ENCODE results near the gene LGI4. TPM values are rescaled to one million over a fixed set of nuclear protein-coding genes. Genes with fewer than 3 reads are reported as not detected.

The LGI4 gene
- total and polyA plus RNA-seq, 4 donors: 0.18 to 1.5 (median 1.1) TPM

DNA sequence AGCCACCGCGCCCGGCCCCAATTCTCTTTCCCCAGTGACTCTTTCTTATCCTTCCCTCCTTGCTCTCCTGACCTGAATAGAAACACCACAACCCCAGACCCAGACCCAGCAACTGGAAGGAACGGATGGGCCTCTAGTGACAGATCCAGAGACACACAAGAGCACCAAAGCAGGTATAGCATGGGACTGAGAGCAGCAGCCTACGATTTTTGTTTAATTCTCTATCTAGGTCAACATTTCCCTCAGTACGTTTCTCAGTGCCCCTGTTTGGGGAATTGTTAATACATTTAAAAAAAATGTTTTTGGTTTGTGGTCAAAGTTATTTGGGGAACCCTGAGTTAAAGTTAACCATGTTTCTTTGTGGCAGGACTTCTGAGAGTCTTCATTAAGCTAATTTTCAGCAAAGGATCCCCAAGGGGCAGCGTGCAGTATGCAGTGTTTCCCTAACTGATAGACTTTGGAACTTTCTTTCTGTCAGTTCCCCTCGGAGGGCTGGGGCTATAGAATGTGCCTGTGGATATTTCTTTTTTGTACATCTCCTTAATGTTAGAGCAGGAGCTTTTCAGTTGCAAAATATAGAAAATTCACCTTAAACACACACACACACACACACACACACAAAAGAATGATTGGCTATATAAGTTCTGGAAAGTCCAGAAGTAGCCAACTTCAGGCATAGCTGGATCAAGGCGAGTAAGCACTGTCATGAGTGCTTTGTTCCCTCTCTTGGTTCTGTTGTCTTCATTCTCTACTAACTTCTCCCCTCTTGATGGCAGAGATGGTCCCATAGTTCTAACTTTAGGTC lies 26.0 kb upstream of the LGI4 start:
- peaks cover 0 to 6% (median 2%) of the 10 kb centered on the region in 4 donors for H3K36me3 ChIP-seq (ENCODE audit: control insufficient read depth in 4 of 4, insufficient read depth in 3 of 4, low read depth in 1 of 4, low read length in 3 of 4)
- no peaks in the 10 kb centered on the region for H3K27me3 ChIP-seq (ENCODE audit: control insufficient read depth in 4 of 4, insufficient read depth in 4 of 4, low read length in 3 of 4)
- no peak for DNase-seq (ENCODE audit: low spot score)
- TF ChIP-seq, protein P1, sequence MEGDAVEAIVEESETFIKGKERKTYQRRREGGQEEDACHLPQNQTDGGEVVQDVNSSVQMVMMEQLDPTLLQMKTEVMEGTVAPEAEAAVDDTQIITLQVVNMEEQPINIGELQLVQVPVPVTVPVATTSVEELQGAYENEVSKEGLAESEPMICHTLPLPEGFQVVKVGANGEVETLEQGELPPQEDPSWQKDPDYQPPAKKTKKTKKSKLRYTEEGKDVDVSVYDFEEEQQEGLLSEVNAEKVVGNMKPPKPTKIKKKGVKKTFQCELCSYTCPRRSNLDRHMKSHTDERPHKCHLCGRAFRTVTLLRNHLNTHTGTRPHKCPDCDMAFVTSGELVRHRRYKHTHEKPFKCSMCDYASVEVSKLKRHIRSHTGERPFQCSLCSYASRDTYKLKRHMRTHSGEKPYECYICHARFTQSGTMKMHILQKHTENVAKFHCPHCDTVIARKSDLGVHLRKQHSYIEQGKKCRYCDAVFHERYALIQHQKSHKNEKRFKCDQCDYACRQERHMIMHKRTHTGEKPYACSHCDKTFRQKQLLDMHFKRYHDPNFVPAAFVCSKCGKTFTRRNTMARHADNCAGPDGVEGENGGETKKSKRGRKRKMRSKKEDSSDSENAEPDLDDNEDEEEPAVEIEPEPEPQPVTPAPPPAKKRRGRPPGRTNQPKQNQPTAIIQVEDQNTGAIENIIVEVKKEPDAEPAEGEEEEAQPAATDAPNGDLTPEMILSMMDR (IDR thresholded peaks at IDR 0.05; ENCODE audit: low read depth, low read length, missing input control): no peak
- TF ChIP-seq JUND (IDR thresholded peaks at IDR 0.05) (no peak), FOXA2 (IDR thresholded peaks at IDR 0.05) (no peak), NR2F2 (IDR thresholded peaks at IDR 0.05) (no peak), HNF4G (IDR thresholded peaks at IDR 0.05) (no peak), GABPA (IDR thresholded peaks at IDR 0.05 in 1 of 2, conservative IDR thresholded peaks at IDR 0.05 in 1 of 2) (no peak), HNF4A (conservative IDR thresholded peaks at IDR 0.05) (no peak)
- TF ChIP-seq, protein P2, sequence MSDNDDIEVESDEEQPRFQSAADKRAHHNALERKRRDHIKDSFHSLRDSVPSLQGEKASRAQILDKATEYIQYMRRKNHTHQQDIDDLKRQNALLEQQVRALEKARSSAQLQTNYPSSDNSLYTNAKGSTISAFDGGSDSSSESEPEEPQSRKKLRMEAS (IDR thresholded peaks at IDR 0.05): no peak
- TF ChIP-seq, protein P3, sequence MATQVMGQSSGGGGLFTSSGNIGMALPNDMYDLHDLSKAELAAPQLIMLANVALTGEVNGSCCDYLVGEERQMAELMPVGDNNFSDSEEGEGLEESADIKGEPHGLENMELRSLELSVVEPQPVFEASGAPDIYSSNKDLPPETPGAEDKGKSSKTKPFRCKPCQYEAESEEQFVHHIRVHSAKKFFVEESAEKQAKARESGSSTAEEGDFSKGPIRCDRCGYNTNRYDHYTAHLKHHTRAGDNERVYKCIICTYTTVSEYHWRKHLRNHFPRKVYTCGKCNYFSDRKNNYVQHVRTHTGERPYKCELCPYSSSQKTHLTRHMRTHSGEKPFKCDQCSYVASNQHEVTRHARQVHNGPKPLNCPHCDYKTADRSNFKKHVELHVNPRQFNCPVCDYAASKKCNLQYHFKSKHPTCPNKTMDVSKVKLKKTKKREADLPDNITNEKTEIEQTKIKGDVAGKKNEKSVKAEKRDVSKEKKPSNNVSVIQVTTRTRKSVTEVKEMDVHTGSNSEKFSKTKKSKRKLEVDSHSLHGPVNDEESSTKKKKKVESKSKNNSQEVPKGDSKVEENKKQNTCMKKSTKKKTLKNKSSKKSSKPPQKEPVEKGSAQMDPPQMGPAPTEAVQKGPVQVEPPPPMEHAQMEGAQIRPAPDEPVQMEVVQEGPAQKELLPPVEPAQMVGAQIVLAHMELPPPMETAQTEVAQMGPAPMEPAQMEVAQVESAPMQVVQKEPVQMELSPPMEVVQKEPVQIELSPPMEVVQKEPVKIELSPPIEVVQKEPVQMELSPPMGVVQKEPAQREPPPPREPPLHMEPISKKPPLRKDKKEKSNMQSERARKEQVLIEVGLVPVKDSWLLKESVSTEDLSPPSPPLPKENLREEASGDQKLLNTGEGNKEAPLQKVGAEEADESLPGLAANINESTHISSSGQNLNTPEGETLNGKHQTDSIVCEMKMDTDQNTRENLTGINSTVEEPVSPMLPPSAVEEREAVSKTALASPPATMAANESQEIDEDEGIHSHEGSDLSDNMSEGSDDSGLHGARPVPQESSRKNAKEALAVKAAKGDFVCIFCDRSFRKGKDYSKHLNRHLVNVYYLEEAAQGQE (IDR thresholded peaks at IDR 0.05): no peak
- H3K27ac ChIP-seq (ENCODE audit: low read depth in 1 of 2, low read length in 2 of 2): no peak overlapping the region
- peaks cover 0 to 4% (median under 1%) of the 10 kb centered on the region in 4 donors for H3K9me3 ChIP-seq (ENCODE audit: control insufficient read depth in 4 of 4, low read length in 3 of 4)
- H3K4me1 ChIP-seq (ENCODE audit: control insufficient read depth in 4 of 4, insufficient read depth in 4 of 4, low read length in 3 of 4): peaks cover 0 to 4% (median 2%) of the 10 kb centered on the region in 4 donors
- H3K9ac ChIP-seq (ENCODE audit: low read depth in 1 of 2, low read length in 2 of 2): no peak overlapping the region
- H3K4me3 ChIP-seq (ENCODE audit: low read depth in 1 of 3, low read length in 3 of 3): no peak overlapping the region
- WGBS: 94% methylated on average over 9 of the region's 9 CpGs

DNA sequence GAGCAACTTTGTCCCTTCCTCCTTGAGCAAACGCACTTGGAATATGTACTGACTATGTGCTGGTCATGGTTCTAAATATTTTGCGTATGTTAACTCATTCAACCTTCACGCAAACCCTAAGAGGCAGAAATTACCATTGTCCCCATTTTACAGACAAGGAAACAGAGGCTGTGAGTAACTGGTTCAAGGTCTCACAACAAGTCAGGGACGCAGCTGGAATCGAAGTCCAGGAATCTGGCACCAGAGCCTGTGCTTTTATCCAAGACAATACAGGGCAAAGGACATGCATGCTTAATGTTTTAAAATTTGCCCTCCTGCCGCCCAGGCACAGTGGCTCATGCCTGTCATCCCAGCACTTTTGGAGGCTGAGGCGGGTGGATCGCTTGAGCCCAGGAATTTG lies 24.7 kb upstream of the LGI4 start:
- no peak overlapping the region for H3K4me3 ChIP-seq (ENCODE audit: low read depth in 1 of 3, low read length in 3 of 3)
- no peaks in the 10 kb centered on the region for H3K27me3 ChIP-seq (ENCODE audit: control insufficient read depth in 4 of 4, insufficient read depth in 4 of 4, low read length in 3 of 4)
- peaks cover 0 to 6% (median 3%) of the 10 kb centered on the region in 4 donors for H3K4me1 ChIP-seq (ENCODE audit: control insufficient read depth in 4 of 4, insufficient read depth in 4 of 4, low read length in 3 of 4)
- peaks cover 0 to 4% (median 0%) of the 10 kb centered on the region in 4 donors for H3K9me3 ChIP-seq (ENCODE audit: control insufficient read depth in 4 of 4, low read length in 3 of 4)
- no peak for DNase-seq (ENCODE audit: low spot score)
- peaks cover 0 to 6% (median under 1%) of the 10 kb centered on the region in 4 donors for H3K36me3 ChIP-seq (ENCODE audit: control insufficient read depth in 4 of 4, insufficient read depth in 3 of 4, low read depth in 1 of 4, low read length in 3 of 4)
- TF ChIP-seq RXRA (IDR thresholded peaks at IDR 0.05) (peak in 1 of 2 donors; percentile 20), HNF4A (conservative IDR thresholded peaks at IDR 0.05) (peak; percentile 42 to 44)
- TF ChIP-seq, protein P4, sequence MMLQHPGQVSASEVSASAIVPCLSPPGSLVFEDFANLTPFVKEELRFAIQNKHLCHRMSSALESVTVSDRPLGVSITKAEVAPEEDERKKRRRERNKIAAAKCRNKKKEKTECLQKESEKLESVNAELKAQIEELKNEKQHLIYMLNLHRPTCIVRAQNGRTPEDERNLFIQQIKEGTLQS (IDR thresholded peaks at IDR 0.05): no peak
- no peak overlapping the region for H3K9ac ChIP-seq (ENCODE audit: low read depth in 1 of 2, low read length in 2 of 2)
- no peak overlapping the region for H3K27ac ChIP-seq (ENCODE audit: low read depth in 1 of 2, low read length in 2 of 2)
- WGBS: 72% methylated on average over 8 of the region's 8 CpGs
